HG02943 (cell line): ENCODE results near the gene CRACR2A.

Experiments used
- ATAC-seq: cut with Tn5 transposase; IDR thresholded peaks from one replicate; pipeline ENCODE4 v1.9.1; 2021; ENCODE audit warnings: mild to moderate bottlenecking, low read depth, moderate library complexity; ENCODE audit not compliant: unreplicated experiment

CRACR2A gene

DNA sequence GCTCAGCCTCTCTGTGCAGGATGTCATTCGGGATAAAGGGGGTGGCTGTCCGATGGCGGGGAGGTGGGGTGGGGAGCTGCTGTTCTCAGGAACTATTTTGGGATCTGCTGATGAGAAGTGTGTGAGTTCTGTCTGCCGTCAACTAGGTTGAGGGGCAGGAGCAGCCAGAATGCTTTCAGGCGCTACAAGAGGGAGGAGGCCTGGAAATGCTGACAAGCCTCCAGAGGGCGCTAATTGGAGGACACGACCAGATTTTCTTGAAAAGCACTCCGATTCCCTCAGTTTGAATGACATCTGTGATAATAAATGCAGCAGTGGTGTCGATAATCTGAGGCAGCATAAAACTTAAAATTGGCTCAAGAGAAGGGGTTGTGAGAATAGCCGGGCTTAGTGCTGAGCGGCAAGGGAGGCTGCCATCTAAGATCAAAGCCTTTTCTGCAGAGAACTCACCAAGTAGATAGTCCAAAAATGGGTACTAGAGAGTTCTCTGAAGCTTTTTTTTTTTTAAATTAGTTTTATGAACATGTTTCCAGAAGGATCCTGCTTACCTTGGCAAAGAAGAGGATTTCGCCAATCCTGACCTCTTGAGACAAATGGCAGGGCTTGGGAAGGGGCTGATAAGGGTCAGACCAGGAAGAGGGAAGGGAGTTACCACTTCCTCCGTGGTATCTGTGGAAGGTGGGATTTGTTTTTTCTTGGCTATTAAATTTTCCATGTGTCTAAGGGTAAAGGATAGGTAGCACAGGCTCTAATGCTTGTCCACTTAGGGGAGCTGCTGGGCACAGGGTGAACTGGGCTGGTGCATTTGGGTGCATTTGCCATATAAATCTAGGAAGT is 94.4 kb downstream of the CRACR2A start:
- no peak for ATAC-seq

DNA sequence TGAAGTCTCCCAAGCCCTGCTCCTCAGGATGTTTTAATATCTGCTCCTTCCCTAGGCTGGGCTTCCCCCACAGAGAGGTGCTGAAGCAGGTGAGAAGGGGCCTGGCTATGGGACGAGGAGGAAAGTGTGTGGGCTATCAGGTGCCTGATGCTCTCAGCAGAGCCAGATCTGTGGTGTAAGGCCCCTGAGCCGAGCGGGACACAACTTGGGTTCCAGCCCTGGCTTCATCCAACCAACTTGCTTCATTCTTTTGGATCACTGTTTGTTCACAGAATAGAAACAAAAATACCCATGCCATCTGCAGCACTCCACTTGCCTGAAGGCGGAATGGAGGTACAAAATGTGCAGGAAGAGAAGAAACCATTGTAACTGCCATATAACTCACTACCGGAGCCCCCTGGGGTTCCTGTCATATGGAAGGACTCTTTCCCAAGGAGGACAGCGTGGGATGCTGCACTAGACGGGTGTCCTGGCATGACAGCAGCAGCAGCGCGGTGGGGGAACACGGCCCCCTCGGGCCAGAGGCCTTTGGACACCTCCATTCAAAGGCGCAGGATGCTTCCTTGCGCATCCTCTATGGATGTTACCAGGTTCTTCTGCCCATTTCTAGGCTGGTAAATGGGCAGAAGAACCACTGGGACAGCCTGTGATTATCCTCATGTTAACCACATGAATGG is 95.8 kb downstream of the CRACR2A start:
- no peak for ATAC-seq

DNA sequence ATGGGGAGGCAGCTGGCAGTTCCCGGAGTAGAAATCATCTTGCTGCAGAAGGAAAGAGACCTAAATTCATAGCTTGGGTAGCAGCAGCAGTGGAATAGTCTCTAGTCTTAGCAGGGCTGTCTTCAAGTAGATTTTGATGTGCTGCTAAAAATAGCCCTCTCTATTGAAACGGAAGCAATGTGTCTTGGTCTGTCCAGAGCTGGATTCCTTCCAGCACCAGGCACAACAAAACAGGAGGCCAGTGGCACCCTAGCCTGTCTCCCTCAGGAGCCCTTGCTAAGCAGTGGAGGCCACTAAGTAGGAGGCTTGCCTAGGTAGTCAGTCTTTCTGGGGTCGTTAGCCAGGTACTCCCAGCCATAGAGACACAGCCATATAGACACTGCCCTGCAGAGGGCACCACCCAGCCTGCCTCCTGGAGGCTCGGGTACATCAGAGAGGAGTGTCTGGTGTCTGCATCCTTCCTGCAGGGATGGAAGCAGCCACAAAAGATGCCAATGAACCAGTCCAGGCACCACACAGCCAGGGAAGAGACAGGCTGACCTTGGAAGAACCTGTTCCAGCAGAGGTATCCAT is 97.5 kb downstream of the CRACR2A start:
- no peak for ATAC-seq

DNA sequence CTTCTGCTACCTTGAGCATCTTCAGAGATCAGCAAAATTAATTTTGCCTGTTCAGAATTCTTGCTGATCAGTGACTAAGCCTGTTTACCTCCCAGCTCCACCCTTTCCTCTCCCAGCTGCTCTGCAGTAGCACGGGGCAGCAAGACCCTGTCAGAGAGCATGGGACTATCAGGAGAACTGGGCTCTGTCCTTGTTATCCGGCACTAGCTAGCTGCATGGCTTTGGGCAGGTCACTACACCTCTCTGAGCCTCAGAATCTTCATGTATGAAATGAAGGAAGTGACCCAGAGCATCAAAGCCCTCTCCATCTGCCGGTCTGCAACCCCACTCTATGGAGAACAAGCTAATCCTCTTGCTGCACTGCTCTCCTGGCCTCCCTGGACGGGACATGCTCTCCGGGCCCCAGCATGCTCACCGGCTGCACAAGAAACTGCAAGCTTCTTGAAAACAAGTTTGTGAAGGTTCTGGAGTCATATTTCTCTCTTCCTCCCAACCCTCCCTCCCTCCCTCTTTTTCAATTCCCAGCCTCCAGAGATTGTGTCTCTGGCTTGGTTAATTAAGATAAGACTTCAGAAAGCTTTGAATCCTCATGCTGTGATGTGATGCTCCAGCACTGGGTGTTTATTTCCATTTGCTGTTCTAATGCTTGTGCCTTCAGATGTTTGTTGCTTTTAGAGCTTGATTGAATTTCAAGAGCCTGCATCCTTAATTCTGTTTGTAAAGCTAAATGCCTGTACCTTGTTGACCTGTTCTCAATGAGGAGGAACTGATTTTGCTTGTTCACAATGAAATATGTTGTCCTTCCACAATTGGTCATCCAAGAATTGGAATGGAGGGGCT is 101.1 kb downstream of the CRACR2A start:
- ATAC-seq: no peak

DNA sequence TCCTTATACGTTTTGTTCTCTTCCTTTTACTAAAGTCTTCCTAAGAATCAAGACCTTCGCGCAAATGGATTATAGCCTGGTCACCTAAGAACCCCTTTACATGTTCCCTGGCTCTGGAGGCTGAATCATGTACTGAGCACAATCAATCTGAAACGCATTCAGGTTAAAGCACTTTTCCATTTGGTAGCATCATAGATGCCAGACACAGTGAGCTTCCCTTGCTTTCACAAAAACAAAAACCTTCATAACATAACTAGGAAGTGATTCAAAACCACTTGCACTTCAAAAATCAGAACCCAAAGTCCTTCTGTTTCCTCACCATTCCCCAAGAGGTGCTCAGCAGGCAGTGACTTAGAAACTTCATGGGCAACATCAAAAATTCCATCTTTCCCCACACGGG is 105.4 kb downstream of the CRACR2A start:
- no peak for ATAC-seq

DNA sequence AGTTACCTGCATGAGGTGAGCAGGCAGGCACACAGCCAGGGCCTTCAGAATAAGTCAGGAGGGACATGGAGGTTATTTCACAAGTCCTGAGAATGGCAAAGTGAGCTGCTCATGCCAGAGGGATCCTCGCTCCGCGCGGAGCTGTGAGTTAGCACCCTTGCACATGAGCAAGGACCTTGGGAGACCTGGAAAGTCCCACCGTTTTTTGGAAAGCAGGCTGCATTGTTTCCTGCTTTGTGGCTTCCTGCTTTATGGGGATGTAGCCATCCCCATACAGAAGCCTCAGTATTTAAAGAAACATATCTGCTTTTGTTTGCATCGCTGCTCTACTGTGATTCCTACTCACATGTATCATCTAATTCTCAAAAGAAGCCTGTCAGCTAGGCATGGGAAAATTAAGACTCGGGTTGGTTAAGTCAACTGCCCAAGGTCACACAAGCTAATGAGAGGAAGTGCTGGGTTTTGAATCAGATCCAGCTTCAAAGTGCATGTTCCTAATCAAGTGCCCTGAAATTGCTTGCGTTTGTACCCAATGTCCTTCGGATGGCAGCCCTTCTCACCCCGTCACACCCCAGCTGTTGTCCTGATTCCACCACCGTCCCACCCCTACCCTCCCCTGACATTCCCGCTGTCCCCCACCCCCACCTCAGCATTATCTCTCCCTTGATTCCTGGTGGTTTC is 106.2 kb downstream of the CRACR2A start:
- ATAC-seq: no peak

DNA sequence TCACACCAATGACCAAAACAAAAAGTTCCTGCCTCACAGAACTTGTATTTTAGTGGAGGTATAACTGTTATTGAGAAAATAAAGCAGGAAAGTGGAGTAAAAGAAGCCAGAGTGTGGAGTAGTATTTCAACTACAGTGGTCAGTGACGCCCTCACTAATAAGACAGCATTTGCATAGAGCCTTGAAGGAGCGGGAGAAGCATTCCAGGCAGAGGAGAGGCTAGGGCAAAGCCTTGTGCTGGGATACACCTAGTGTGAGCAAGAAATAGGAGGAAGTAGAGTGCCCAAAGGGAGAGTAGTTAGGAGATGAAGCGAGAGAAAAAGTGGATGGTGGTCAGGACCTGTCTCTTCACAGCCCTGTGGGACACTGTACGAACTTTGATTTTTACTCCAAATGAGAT is 107.8 kb downstream of the CRACR2A start:
- ATAC-seq: no peak

DNA sequence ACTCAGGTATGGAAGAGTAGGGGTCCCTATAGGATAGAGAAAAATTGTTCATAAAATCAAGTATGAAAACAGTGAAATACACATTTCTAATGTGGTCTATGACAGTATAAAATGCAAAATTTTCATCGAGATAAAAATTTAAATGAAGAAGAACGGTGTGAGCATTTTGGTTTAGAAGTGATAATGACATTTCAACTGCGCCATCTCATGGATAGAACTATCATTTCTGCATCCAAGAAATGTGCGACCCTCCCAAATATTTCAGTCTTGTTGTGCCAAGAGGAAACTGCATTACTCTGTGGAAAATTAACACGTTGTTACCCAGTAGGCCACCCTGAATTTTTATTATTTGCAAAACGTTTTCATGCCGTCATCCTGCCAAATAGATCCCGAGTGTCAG is 108.8 kb downstream of the CRACR2A start:
- no peak for ATAC-seq

DNA sequence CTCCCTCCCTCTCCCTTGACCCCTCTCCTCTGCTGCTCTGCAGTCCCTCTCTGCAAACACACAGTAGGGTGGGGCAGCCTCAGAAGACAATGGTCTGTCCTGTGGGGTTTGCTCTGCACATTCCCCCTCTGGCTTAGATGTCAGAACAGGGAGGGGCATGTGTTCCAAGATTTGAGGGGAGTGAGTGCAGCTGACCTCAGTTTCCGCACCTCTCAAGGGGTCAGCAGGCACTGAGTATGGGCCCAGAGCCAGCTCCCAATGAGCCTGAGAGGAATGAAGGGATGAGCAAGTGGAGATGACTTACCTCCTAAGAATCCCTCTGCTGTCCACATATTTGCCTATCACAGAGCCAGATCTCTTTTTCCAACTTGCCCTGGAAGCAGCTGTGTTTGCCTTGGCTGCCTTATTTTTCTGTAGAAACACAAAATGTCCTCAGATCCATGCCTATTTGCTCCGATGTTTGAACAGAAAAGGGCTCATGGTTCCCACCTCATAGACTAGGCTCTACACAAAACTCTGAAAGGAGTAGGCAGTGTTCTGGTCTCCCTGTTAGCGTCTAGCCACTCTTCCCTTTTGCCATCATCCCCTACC is 111.4 kb downstream of the CRACR2A start:
- ATAC-seq: no peak

DNA sequence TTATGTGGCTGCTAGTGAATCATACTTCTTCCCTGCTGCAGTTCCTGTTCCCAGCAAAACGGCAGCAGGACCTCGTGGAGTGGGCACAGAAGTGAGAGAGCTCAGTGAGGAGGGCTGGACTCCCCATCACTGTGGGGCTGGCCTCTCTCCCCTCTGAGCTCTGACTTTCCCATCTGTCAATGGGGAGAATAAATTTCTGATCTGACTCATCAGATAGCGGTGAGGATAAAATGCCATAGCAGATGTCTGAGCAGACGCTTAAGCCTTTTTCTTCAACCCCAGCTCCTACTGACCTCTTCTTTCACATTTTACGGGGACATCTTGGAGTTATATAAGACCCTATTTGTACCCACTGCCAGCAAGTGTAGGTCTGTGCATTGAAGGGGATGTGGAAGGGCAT is 116.6 kb downstream of the CRACR2A start:
- no peak for ATAC-seq

DNA sequence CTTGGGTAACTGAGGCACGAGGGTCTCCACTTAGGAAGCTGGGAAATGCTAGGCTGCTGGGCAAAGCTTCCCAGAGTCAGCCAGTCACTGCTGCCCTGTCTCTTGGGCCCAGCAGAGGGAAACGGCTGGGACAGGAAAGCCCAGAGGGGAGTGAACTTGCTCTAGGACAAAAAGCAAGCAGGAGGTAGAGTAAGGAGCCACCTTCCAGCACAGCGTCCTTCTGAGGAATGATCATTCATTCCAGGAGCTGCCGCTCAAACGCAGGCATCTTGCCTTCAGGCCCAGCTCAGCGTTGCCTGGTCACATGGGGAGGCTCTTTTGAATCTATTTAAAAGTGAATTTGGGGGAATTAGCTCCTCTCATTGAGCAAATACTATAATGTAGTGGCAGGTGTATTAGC is 118.6 kb downstream of the CRACR2A start:
- no peak for ATAC-seq

DNA sequence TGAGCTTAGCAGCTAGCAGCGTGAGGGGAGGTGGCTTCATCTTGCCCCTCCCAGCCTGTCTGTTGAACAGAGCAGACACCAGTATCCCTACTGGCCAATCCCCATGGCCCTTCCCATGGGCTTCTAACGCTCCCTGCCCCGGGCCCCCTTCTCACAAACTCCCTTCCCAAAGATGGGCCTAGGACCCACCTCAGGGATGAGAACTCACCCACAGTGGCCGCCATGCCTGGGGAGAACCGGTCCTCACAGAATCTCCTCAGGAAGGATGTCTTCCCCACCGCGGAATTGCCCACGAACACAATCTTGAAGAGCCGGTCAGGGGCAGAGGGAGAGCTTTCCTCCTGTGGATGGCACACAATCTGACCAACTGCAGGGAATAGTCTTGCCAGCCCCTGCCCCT is 119.5 kb downstream of the CRACR2A start:
- no peak for ATAC-seq

DNA sequence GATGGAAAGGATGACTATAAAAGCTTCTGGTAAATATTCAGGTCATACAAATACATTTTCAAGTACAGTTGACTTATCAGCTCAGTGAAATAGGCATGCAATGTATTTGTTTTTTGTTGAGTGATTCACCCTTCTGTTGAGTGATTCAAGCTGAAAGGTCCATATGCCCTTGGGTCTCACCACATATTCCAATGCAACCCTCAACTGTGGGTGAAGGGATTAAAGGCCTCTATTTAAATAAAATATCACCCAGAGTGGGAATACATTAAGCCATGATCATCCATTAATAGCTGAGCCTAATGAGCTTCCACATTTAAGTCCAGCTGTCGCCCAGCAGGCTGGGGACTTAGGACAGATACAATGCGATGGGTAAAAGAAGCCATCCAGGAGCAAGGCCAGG is 120.2 kb downstream of the CRACR2A start:
- no peak for ATAC-seq

DNA sequence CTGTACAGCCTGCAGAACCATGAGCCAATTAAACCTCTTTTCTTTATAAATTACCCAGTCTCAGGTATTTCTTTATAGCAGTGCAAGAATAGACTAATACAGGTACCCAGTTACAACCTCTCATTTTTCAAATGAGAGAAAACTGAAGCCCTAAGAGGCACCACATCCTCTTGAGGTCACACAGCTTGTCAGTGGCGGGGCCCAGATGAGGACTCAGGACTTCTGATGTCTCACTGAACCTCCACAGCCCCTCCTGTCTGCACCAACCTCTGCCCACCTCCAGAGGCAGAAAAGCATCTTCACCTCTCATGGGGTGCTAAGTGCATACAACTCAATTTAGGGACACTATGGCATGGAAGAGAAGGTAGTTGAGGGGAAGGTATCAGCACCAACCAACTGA is 120.7 kb downstream of the CRACR2A start:
- no peak for ATAC-seq

DNA sequence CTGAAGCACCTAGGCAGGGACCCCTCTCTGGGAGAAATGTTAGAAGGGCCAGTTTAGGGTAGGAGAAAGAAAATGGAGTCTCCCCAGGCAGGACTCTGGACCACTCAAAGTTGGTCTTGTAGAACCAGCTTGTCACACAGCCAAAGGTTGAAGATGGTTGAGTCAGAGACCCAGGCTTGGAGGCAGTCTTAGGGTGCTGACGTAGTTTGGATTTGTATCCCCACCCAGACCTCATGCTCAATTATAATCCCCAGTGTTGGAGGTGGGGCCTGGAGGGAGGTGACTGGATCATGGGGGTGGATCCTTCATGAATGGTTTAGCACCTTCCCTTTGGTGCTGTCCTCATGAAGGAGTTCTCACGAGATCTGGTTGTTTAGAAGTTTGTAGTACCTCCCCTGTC is 121.2 kb downstream of the CRACR2A start:
- ATAC-seq: no peak

DNA sequence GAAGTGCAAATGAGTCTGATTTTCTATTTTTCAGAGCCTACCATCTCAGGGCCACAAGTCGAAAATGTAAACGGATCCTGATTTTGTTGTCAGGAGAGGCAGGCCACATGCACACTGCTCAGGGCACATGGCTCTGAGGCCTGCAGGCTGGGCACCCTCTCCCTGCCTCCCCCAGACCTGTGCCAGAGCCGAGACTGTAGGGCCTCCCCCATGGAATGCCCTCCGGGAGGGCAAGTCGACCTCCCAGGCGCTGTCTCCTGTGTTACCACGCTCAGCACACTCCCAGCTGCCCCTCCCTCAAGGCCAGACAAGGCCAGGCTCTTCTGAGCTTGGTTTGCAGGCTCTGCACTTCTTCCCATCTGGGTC is 121.7 kb downstream of the CRACR2A start:
- no peak for ATAC-seq

DNA sequence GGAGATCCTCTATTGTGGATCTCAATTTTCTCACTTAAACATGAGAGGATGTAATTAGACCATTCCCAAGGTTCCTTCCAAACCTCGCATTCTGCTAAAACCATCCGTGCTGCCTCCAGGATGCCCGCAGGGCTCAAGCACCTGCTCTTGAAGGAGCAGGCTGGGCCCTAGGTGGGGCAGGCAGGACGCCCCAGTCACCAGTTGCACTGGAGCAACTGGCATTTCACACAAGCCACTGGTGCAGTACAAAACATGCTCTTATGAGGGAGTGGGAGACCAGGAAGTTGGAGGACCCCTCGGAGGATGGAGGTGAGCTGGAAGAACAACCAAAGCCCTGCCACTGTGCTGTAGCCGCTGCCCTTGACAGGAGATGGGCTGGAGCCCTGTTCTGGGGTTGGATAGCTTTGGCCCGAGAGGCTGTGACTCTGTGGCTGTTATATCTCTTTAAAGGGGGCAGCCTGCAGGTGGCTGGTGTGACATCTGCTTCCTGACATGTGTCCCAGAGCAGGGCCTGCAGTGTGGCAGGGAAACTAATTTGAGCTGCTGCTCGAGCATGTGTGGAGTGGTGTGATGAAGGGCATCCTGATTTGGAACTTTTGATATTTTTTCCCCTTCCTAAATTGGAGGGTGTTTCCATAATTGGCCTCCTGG is 122.2 kb downstream of the CRACR2A start:
- ATAC-seq: no peak

DNA sequence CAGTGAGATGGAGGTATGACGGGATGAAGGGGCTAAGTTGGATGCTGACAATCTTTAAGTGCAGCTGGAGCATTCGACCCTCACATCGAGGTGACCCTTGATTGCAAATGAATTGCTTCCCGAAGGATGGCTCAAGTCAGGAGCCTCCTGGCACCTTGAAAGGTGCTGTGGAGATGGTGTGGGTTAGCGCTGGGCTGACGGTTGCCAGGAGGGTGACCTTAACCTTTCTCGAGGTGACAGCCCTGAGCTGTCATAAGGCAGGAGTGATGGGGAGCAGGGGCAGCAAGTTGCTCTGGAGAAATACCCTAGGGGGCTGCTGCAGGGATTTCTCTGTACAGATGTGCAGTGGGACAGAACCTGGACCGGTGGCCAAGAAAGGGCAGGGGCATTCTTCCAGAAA is 122.8 kb downstream of the CRACR2A start:
- no peak for ATAC-seq

DNA sequence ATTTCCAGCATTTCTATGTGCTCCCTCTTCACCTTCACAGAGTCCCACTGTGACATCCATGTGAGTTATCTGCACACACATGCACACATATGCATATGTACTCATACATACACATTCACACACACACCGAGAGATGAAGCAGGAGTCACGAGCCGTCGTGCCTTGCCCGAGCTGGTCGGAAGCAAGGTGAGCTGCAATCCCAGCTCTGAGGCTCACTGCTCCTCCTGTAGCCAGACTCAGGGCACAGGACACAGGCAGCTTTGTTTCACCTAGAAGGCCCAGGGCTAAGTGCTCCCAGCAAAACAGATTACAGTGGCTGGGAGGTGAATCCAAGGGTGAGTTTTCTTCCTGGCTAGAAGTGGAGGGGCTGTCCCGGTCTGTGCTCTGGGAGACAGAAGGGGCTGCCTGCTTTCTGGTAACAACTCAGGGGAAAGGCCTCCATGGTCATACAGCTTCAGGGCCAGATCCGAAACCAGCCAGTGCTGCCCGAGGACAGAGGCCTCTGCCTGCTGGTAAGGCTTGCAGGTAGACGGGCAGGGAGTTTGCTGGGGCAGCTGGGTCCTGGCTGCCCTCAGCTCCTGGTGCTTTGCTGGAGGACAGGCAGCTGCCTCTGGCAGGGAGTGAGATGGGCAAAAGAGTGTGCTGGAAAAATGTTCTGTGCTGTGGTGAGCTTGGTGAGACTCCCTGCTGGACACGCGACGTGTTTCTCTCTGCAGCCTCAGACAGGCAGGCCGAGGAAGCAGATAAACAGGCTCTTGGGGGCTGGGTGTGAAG is 123.7 kb downstream of the CRACR2A start:
- no peak for ATAC-seq
